WTC11 (cell line): ENCODE measurements around the gene CELF4. TPM values are rescaled to one million over a fixed set of nuclear protein-coding genes. Genes with fewer than 3 reads are reported as not detected.

Source experiments
- ATAC-seq: fragments of 200-7000 bp; cut with Tn5 transposase; 2 replicates; pipeline ENCODE4 v1.10.0; 2021; ENCODE audit warnings: mild to moderate bottlenecking, moderate library complexity
- CTCF ChIA-PET: fragments of 300-600 bp; sonication (Branson Sonifier 250); formaldehyde crosslinking; loops from one replicate; lab custom pipeline; 2021; ENCODE audit warnings: antibody characterized with exemption; lab: Charles Lee
- POLR2A ChIA-PET: fragments of 350-600 bp; sonication (Branson Sonifier 250); formaldehyde crosslinking; loops from one replicate; lab custom pipeline; 2021; ENCODE audit warnings: antibody characterized with exemption; lab: Charles Lee
- DNase-seq: peaks from one replicate; pipeline ENCODE4 v3.0.0; 2021; ENCODE audit warnings: low spot score
- H3K27ac Mint-ChIP-seq: 2 replicates; pipeline ENCODE4 v1.8.0; 2021; ENCODE audit warnings: mixed read lengths
- H3K27me3 Mint-ChIP-seq: 2 replicates; pipeline ENCODE4 v1.8.0; 2021; ENCODE audit warnings: low read depth, mild to moderate bottlenecking, moderate library complexity, mixed read lengths
- H3K36me3 Mint-ChIP-seq: 2 replicates; pipeline ENCODE4 v1.8.0; 2021; ENCODE audit warnings: mixed read lengths
- H3K4me1 Mint-ChIP-seq: 2 replicates; pipeline ENCODE4 v1.8.0; 2022; ENCODE audit warnings: mixed read lengths
- H3K4me3 Mint-ChIP-seq: 2 replicates; pipeline ENCODE4 v1.8.0; 2021; ENCODE audit warnings: mild to moderate bottlenecking, moderate library complexity, mixed read lengths
- H3K9me3 Mint-ChIP-seq: 2 replicates; pipeline ENCODE4 v1.8.0; 2021; ENCODE audit warnings: mixed read lengths
- CDX4 ChIP-seq: fragments of 250-450 bp; sonication (Bioruptor Pico); IDR thresholded peaks from 2 replicates; pipeline ENCODE4 v1.9.0; 2021; ENCODE audit warnings: moderate library complexity, mild to moderate bottlenecking, inconsistent platforms, borderline replicate concordance
- CREB1 ChIP-seq: sonication (generic); formaldehyde crosslinking; IDR thresholded peaks from 2 replicates; pipeline ENCODE4 v1.8.0; 2023; ENCODE audit warnings: mild to moderate bottlenecking, missing genetic modification reagents
- ETV6 ChIP-seq: sonication (generic); formaldehyde crosslinking; IDR thresholded peaks from 2 replicates; pipeline ENCODE4 v1.8.1; 2022; ENCODE audit warnings: mild to moderate bottlenecking, missing genetic modification reagents
- FOXK1 ChIP-seq: sonication (generic); formaldehyde crosslinking; IDR thresholded peaks from 2 replicates; pipeline ENCODE4 v1.8.0; 2022; ENCODE audit warnings: mild to moderate bottlenecking, moderate library complexity, missing genetic modification reagents
- FOXP4 ChIP-seq: sonication (generic); formaldehyde crosslinking; IDR thresholded peaks from 2 replicates; pipeline ENCODE4 v1.8.0; 2022; ENCODE audit warnings: mild to moderate bottlenecking, missing genetic modification reagents
- HMGXB4 ChIP-seq: sonication (generic); formaldehyde crosslinking; IDR thresholded peaks from 2 replicates; pipeline ENCODE4 v1.8.1; 2023; ENCODE audit warnings: mild to moderate bottlenecking, moderate library complexity, missing genetic modification reagents
- JAZF1 ChIP-seq: fragments of 250-450 bp; sonication (Bioruptor Pico); IDR thresholded peaks from 2 replicates; pipeline ENCODE4 v1.9.0; 2021; ENCODE audit warnings: moderate library complexity, mild to moderate bottlenecking, inconsistent platforms
- PRDM15 ChIP-seq: sonication (generic); formaldehyde crosslinking; IDR thresholded peaks from 2 replicates; pipeline ENCODE4 v1.8.0; 2022; ENCODE audit warnings: missing genetic modification reagents
- SMAD3 ChIP-seq: sonication (generic); formaldehyde crosslinking; IDR thresholded peaks from 2 replicates; pipeline ENCODE4 v1.8.0; 2022; ENCODE audit warnings: missing genetic modification reagents, mild to moderate bottlenecking, borderline replicate concordance
- SP1 ChIP-seq: sonication (generic); formaldehyde crosslinking; conservative IDR thresholded peaks from 2 replicates; pipeline ENCODE4 v1.8.1; 2022; ENCODE audit warnings: missing genetic modification reagents
- ZBTB21 ChIP-seq: sonication (generic); formaldehyde crosslinking; IDR thresholded peaks from 2 replicates; pipeline ENCODE4 v1.8.1; 2023; ENCODE audit warnings: mild to moderate bottlenecking, missing genetic modification reagents, borderline replicate concordance
- ZMAT4 ChIP-seq: fragments of 250-450 bp; sonication (Bioruptor Pico); IDR thresholded peaks from 2 replicates; pipeline ENCODE4 v1.9.0; 2021; ENCODE audit warnings: mild to moderate bottlenecking
- ZNF263 ChIP-seq: sonication (generic); formaldehyde crosslinking; IDR thresholded peaks from 2 replicates; pipeline ENCODE4 v1.8.1; 2022; ENCODE audit warnings: low read depth, mild to moderate bottlenecking, moderate library complexity, missing genetic modification reagents
- ZNF423 ChIP-seq: fragments of 250-450 bp; sonication (Bioruptor Pico); IDR thresholded peaks from 2 replicates; pipeline ENCODE4 v2.1.2; 2022; ENCODE audit warnings: mild to moderate bottlenecking, moderate library complexity
- total RNA-seq: library from RNA; stranded (reverse); gene quantifications from 3 replicates; pipeline ENCODE4 v1.2.3, GENCODE V29; 2021

The CELF4 gene
- total RNA-seq, 1 experiment from 2014 or later: 2.9 TPM

GRCh38 chr18:37489998-37490397 is 75.6 kb downstream of the CELF4 start:
- POLR2A ChIA-PET: no interaction called here
- peaks cover 75% of the 10 kb centered on the region for H3K4me1 Mint-ChIP-seq
- peaks cover 47% of the 10 kb centered on the region for H3K27me3 Mint-ChIP-seq
- H3K36me3 Mint-ChIP-seq: no peaks in the 10 kb centered on the region
- no peak overlapping the region for H3K4me3 Mint-ChIP-seq
- no peaks in the 10 kb centered on the region for H3K9me3 Mint-ChIP-seq
- TF ChIP-seq ZNF263 (CRISPR knock-in tag): no peak
- TF ChIP-seq CDX4 (CRISPR knock-in tag): no peak
- TF ChIP-seq FOXK1 (CRISPR knock-in tag): no peak
- no peak for TF ChIP-seq HMGXB4 (CRISPR knock-in tag)
- TF ChIP-seq ETV6 (CRISPR knock-in tag): no peak
- no peak for TF ChIP-seq JAZF1 (CRISPR knock-in tag)
- TF ChIP-seq ZMAT4 (CRISPR knock-in tag): peak; percentile 72; the same call in 1 of the 2 replicates
- 0 out of 2 replicates have a peak, but pooled peaks have one; percentile 31 for TF ChIP-seq SP1 (CRISPR knock-in tag)
- TF ChIP-seq PRDM15 (CRISPR knock-in tag): no peak
- TF ChIP-seq FOXP4 (CRISPR knock-in tag): no peak
- TF ChIP-seq CREB1 (CRISPR knock-in tag): no peak
- TF ChIP-seq, all 79 proteins: peak for 2
- CTCF ChIA-PET: interaction anchor here (1.2 to 1.3 kb wide), 3 partner anchors 13 to 105 kb away, joined by 3 to 4 read pairs (median 3); no protein-coding TSS in a partner anchor
- peak overlapping the region; percentile 75 for H3K27ac Mint-ChIP-seq
- ATAC-seq: peak; percentile 5; the same call in 1 of the 2 replicates
- DNase-seq: no peak

- no peak overlapping the region for H3K4me3 Mint-ChIP-seq
- no peak for TF ChIP-seq SMAD3 (CRISPR knock-in tag)
- TF ChIP-seq ZBTB21 (CRISPR knock-in tag): no peak
- TF ChIP-seq ZNF423 (CRISPR knock-in tag): no peak
- H3K27ac Mint-ChIP-seq: no peak overlapping the region; the same call in 1 of the 2 replicates
- H3K27me3 Mint-ChIP-seq: peaks cover 44% of the 10 kb centered on the region
- H3K4me1 Mint-ChIP-seq: peaks cover 82% of the 10 kb centered on the region
- H3K9me3 Mint-ChIP-seq: no peaks in the 10 kb centered on the region
- POLR2A ChIA-PET: no interaction called here
- CTCF ChIA-PET: interaction anchor here (2.7 kb wide), 1 partner anchor 45 kb away, joined by 9 read pairs; no protein-coding TSS in a partner anchor
- DNase-seq: no peak
- no peak for ATAC-seq
- no peaks in the 10 kb centered on the region for H3K36me3 Mint-ChIP-seq
Measured at GRCh38 chr18:37489011-37489410, 76.6 kb downstream of the CELF4 start.
